Neutrophil (primary cell): ENCODE measurements around the gene KCNC1.

ENCODE experiments used
- H3K27ac ChIP-seq: fragments of 200-600 bp; sonication (generic); 2 replicates; pipeline ENCODE4 v1.5.1; 2016; ENCODE audit warnings: mild to moderate bottlenecking, moderate library complexity
- H3K27me3 ChIP-seq: fragments of 200-600 bp; sonication (generic); 2 replicates; pipeline ENCODE4 v1.6.0; 2016; ENCODE audit warnings: mild to moderate bottlenecking
- H3K36me3 ChIP-seq: fragments of 200-600 bp; sonication (generic); 2 replicates; pipeline ENCODE4 v1.5.1; 2017
- H3K4me1 ChIP-seq, 2 experiments: fragments of 200-600 bp in 1 of 2; sonication (generic) in 1 of 2; 1 replicate in 1 of 2; 2 replicates in 1 of 2; pipeline versions ENCODE4 v1.5.1 to v1.6.1; 2013 to 2016; ENCODE audit warnings: low read depth in 1 of 2, low read length in 1 of 2, mild to moderate bottlenecking in 1 of 2, moderate library complexity in 1 of 2; ENCODE audit not compliant: control insufficient read depth in 1 of 2, insufficient read depth in 1 of 2
- H3K4me3 ChIP-seq, 2 experiments: fragments of 200-600 bp in 1 of 2; sonication (generic) in 1 of 2; 1 replicate in 1 of 2; 2 replicates in 1 of 2; pipeline ENCODE4 v1.5.1; 2013 to 2016; ENCODE audit warnings: low read depth in 1 of 2, low read length in 1 of 2, mild to moderate bottlenecking in 1 of 2, moderate library complexity in 1 of 2
- H3K9me3 ChIP-seq: fragments of 200-600 bp; sonication (generic); 2 replicates; pipeline ENCODE4 v1.5.1; 2016
- CTCF ChIP-seq: fragments of 200-600 bp; sonication (generic); IDR thresholded peaks from 2 replicates; pipeline ENCODE4 v1.5.1; 2016; ENCODE audit warnings: antibody characterized with exemption

KCNC1 gene

DNA sequence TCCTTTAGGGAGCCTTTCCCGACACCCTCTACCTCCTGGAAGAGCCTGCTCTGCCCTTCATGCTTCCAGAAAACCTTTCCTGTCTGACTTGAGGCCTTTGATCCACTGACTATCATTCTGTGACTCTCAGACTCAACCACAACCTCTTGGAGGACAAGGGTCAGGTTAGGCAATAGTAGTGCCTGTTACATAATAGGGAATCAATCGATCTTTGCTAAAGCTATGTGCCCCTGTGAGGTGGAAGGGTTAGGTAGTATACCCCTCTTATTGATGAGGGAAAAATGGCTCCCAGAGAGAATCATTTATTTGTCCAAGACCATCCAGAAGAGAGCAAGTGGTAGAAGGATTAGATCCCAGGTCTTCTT is 16.2 kb downstream of the KCNC1 start:
- Histone ChIP-seq H3K27me3 (peaks cover 23% of the 10 kb centered on the region), H3K4me3 (no peak overlapping the region), H3K27ac (no peak overlapping the region), H3K9me3 (no peaks in the 10 kb centered on the region), H3K4me1 (no peaks in the 10 kb centered on the region), H3K36me3 (no peaks in the 10 kb centered on the region)
- no peak for TF ChIP-seq CTCF

DNA sequence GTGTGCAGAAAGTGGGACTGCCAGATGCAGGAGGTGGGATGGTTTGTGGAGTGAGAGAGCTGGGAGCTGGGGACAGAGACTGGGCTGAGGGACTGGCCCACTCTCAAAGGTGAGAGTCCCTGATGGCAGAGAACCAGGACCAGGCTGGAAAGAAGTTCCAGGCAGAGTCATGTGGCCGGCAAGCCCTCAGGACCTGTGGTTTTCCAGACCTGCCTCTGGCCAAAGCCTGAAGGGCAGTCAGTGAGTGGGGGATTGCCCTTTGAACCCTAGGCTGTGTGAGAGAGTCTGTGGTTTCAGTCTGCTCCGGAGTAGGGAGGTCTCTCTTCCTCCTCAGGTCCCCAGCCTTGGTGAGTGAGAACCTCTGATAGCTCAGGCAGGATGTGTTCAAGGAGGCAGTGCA is 17.0 kb downstream of the KCNC1 start:
- TF ChIP-seq CTCF: no peak
- Histone ChIP-seq H3K27me3 (peaks cover 25% of the 10 kb centered on the region), H3K36me3 (no peaks in the 10 kb centered on the region), H3K4me1 (no peaks in the 10 kb centered on the region), H3K4me3 (no peak overlapping the region), H3K9me3 (no peaks in the 10 kb centered on the region), H3K27ac (no peak overlapping the region)

- Histone ChIP-seq H3K4me1 (no peaks in the 10 kb centered on the region), H3K4me3 (no peak overlapping the region), H3K9me3 (no peaks in the 10 kb centered on the region), H3K27me3 (peaks cover 27% of the 10 kb centered on the region), H3K36me3 (no peaks in the 10 kb centered on the region), H3K27ac (no peak overlapping the region)
- TF ChIP-seq CTCF: no peak
Observed at GRCh38 chr11:17752144-17752543, 17.6 kb downstream of the KCNC1 start.

GRCh38 chr11:17753153-17753552 is 18.6 kb downstream of the KCNC1 start:
- H3K27me3 ChIP-seq: peaks cover 32% of the 10 kb centered on the region
- no peaks in the 10 kb centered on the region for H3K9me3 ChIP-seq

DNA sequence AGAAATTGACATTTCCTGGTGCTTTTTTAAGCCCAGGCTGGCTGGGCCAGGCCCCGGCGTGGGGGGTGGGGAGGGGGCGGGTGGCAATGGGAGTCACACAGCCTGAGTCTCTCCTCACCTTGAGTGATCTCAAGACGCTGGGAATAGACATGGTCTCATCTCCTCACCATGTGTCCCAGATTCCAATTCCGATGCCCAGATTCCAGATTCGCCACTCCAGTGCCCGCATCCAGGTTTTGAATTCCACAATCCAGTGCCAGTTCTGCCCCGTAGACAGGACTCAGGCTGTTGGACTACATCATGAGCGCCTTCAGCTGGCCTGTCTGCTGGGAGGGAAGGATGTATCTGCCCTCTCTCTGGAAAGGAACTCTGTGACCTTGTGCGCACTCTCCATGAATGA is 19.1 kb downstream of the KCNC1 start:
- no peak for TF ChIP-seq CTCF
- Histone ChIP-seq H3K27ac (no peak overlapping the region), H3K4me1 (no peaks in the 10 kb centered on the region), H3K36me3 (no peaks in the 10 kb centered on the region), H3K27me3 (peaks cover 37% of the 10 kb centered on the region), H3K9me3 (no peaks in the 10 kb centered on the region), H3K4me3 (no peak overlapping the region)

More at GRCh38 chr11:17753153-17753552, 18.6 kb downstream of the KCNC1 start:
- Histone ChIP-seq H3K4me3 (no peak overlapping the region), H3K27ac (no peak overlapping the region), H3K36me3 (no peaks in the 10 kb centered on the region), H3K4me1 (no peaks in the 10 kb centered on the region)
- no peak for TF ChIP-seq CTCF

GRCh38 chr11:17755891-17756290 is 21.3 kb downstream of the KCNC1 start:
- H3K27ac ChIP-seq: no peak overlapping the region
- TF ChIP-seq CTCF: no peak
- H3K27me3 ChIP-seq: peaks cover 42% of the 10 kb centered on the region
- H3K4me1 ChIP-seq: no peaks in the 10 kb centered on the region
- H3K9me3 ChIP-seq: no peaks in the 10 kb centered on the region
- no peaks in the 10 kb centered on the region for H3K36me3 ChIP-seq
- no peak overlapping the region for H3K4me3 ChIP-seq
